Keratinocyte (primary cell): ENCODE results near the gene EZH2. TPM values are rescaled to one million over a fixed set of nuclear protein-coding genes. Genes with fewer than 3 reads are reported as not detected.

Source experiments
- DNase-seq: peaks from one replicate; pipeline ENCODE4 v3.0.0-alpha.2; 2011; ENCODE audit warnings: low read depth, missing footprints, low spot score
- FAIRE-seq: peaks from 2 replicates; lab custom pipeline; 2011; peaks lifted over from hg19 to GRCh38; lab: Jason Lieb, UNC
- H2AFZ ChIP-seq: 2 replicates; pipeline ENCODE4 v1.6.0; 2012; ENCODE audit warnings: low read length, control low read depth, inconsistent platforms; ENCODE audit not compliant: control insufficient read depth
- H3K27ac ChIP-seq: 2 replicates; pipeline ENCODE4 v1.5.1; 2011; ENCODE audit warnings: low read length; ENCODE audit not compliant: control insufficient read depth, insufficient read depth
- H3K27me3 ChIP-seq: 3 replicates; pipeline ENCODE4 v1.6.0; 2011; ENCODE audit warnings: low read length; ENCODE audit not compliant: control insufficient read depth, insufficient read depth; ENCODE audit errors: extremely low read depth
- H3K36me3 ChIP-seq, 2 experiments: 2 replicates in 1 of 2; 3 replicates in 1 of 2; pipeline ENCODE4 v1.5.1; 2011; ENCODE audit warnings: low read length in 2 of 2, mild to moderate bottlenecking in 1 of 2; ENCODE audit not compliant: control insufficient read depth in 2 of 2, insufficient read depth in 2 of 2; ENCODE audit errors: extremely low read depth in 1 of 2
- H3K4me1 ChIP-seq: 3 replicates; pipeline ENCODE4 v1.5.1; 2011; ENCODE audit warnings: low read length; ENCODE audit not compliant: control insufficient read depth, insufficient read depth; ENCODE audit errors: extremely low read depth
- H3K4me2 ChIP-seq: 3 replicates; pipeline ENCODE4 v1.6.0; 2011; ENCODE audit warnings: low read depth, low read length; ENCODE audit not compliant: control insufficient read depth, insufficient read depth; ENCODE audit errors: extremely low read depth
- H3K4me3 ChIP-seq, 3 experiments: fragments of 200-600 bp in 1 of 3; sonication (generic) in 1 of 3; 2 replicates in 2 of 3; 3 replicates in 1 of 3; pipeline ENCODE4 v1.5.1; 2011 to 2016; ENCODE audit warnings: low read length in 3 of 3, mild to moderate bottlenecking in 3 of 3, control low read depth in 2 of 3, inconsistent platforms in 1 of 3, low read depth in 1 of 3, mixed read lengths in 1 of 3, mixed run types in 1 of 3, moderate library complexity in 1 of 3; ENCODE audit not compliant: control insufficient read depth in 2 of 3, insufficient read depth in 2 of 3; ENCODE audit errors: extremely low read depth in 1 of 3
- H3K79me2 ChIP-seq: 2 replicates; pipeline ENCODE4 v1.6.0; 2012; ENCODE audit warnings: low read length; ENCODE audit not compliant: control insufficient read depth, insufficient read depth
- H3K9ac ChIP-seq: 3 replicates; pipeline ENCODE4 v1.6.0; 2011; ENCODE audit warnings: low read length; ENCODE audit not compliant: control insufficient read depth, insufficient read depth; ENCODE audit errors: extremely low read depth
- H3K9me1 ChIP-seq: 3 replicates; pipeline ENCODE4 v1.6.0; 2011; ENCODE audit warnings: low read length; ENCODE audit not compliant: control insufficient read depth, insufficient read depth; ENCODE audit errors: extremely low read depth
- H3K9me3 ChIP-seq: 2 replicates; pipeline ENCODE4 v1.5.1; 2012; ENCODE audit warnings: low read depth, low read length; ENCODE audit not compliant: control insufficient read depth
- H4K20me1 ChIP-seq: 3 replicates; pipeline ENCODE4 v1.6.0; 2011; ENCODE audit warnings: low read length; ENCODE audit not compliant: control insufficient read depth, insufficient read depth; ENCODE audit errors: extremely low read depth
- EZH2 ChIP-seq: IDR thresholded peaks from one replicate; pipeline ENCODE4 v1.6.1; 2012; ENCODE audit warnings: inconsistent platforms, mild to moderate bottlenecking, low read length, moderate library complexity
- dilution Hi-C: fragments of 300-500 bp; cut with MboI; formaldehyde crosslinking; loops from one replicate; pipeline ENCODE4 v1.7.0; 2020; ENCODE audit warnings: low sequenced_read_pairs; ENCODE audit not compliant: extremely low pct_ligation_motif_present
- polyA plus RNA-seq, 5 experiments: library from polyadenylated mRNA; depleted of rRNA in 3 of 5; stranded (reverse) in 3 of 5; stranded (forward) in 1 of 5; unstranded in 1 of 5; fragments of >200 nt; gene quantifications; 1 replicate in 1 of 5; 2 replicates in 3 of 5; 3 replicates in 1 of 5; pipeline versions ENCODE4 v1.2.1 to v1.2.3, GENCODE V29; 2011 to 2012; ENCODE audit warnings: missing spikeins in 2 of 5, low read depth in 1 of 5, low replicate concordance in 1 of 5
- TF ChIP-seq, protein P1 (sequence below), 3 experiments: IDR thresholded peaks in 1 of 3; conservative IDR thresholded peaks in 1 of 3; optimal IDR thresholded peaks in 1 of 3; 2 replicates in 2 of 3; 3 replicates in 1 of 3; pipeline versions ENCODE3 to v1.5.1; 2011; ENCODE audit warnings: low read length in 3 of 3, mild to moderate bottlenecking in 3 of 3, moderate library complexity in 2 of 3, control low read depth in 1 of 3, inconsistent platforms in 1 of 3; ENCODE audit not compliant: insufficient read depth in 2 of 3; ENCODE audit errors: extremely low read depth in 1 of 3

The EZH2 gene
- polyA plus RNA-seq, 1 donor (not counting 4 experiments of a cell fraction or from before 2014, with no cell fraction given): 16.0 TPM

DNA sequence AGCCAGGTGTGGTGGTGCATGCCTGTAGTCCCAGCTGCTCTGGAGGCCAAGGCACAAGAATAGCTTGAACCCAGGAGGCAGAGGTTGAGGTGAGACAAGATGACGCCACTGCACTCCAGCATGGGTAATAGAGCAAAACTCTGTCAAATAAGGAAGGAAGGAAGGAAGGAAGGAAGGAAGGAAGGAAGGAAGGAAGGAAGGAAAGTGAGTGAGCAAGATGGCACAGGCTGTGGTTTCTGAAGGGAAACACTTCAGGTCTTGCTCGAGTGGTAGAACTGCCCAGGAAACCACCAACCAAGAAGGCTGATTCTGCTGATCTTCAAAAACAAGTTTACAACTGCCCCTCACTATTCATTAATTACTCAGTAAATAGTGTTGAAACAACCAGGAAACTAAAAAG, 45.2 kb downstream of the EZH2 start:
- H2AFZ ChIP-seq: no peak overlapping the region
- dilution Hi-C loops: no loop called here
- H3K79me2 ChIP-seq: peaks cover 6% of the 10 kb centered on the region
- DNase-seq: no peak
- no peak overlapping the region for H3K4me2 ChIP-seq
- H3K4me1 ChIP-seq: peaks cover 3% of the 10 kb centered on the region
- FAIRE-seq: no peak
- no peak overlapping the region for H3K27ac ChIP-seq
- H3K9me1 ChIP-seq: no peaks in the 10 kb centered on the region
- H3K9me3 ChIP-seq: no peaks in the 10 kb centered on the region
- no peak overlapping the region for H3K9ac ChIP-seq
- H3K36me3 ChIP-seq: peaks cover 0 to 5% of the 10 kb centered on the region in 2 experiments
- TF ChIP-seq, protein P1, sequence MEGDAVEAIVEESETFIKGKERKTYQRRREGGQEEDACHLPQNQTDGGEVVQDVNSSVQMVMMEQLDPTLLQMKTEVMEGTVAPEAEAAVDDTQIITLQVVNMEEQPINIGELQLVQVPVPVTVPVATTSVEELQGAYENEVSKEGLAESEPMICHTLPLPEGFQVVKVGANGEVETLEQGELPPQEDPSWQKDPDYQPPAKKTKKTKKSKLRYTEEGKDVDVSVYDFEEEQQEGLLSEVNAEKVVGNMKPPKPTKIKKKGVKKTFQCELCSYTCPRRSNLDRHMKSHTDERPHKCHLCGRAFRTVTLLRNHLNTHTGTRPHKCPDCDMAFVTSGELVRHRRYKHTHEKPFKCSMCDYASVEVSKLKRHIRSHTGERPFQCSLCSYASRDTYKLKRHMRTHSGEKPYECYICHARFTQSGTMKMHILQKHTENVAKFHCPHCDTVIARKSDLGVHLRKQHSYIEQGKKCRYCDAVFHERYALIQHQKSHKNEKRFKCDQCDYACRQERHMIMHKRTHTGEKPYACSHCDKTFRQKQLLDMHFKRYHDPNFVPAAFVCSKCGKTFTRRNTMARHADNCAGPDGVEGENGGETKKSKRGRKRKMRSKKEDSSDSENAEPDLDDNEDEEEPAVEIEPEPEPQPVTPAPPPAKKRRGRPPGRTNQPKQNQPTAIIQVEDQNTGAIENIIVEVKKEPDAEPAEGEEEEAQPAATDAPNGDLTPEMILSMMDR (optimal IDR thresholded peaks at IDR 0.05 in 1 of 3, IDR thresholded peaks at IDR 0.05 in 1 of 3, conservative IDR thresholded peaks at IDR 0.05 in 1 of 3; ENCODE audit: extremely low read depth in 1 of 3, insufficient read depth in 2 of 3, low read length in 3 of 3): no peak
- no peak for TF ChIP-seq EZH2
- no peak overlapping the region for H3K4me3 ChIP-seq
- no peaks in the 10 kb centered on the region for H4K20me1 ChIP-seq
- no peaks in the 10 kb centered on the region for H3K27me3 ChIP-seq

DNA sequence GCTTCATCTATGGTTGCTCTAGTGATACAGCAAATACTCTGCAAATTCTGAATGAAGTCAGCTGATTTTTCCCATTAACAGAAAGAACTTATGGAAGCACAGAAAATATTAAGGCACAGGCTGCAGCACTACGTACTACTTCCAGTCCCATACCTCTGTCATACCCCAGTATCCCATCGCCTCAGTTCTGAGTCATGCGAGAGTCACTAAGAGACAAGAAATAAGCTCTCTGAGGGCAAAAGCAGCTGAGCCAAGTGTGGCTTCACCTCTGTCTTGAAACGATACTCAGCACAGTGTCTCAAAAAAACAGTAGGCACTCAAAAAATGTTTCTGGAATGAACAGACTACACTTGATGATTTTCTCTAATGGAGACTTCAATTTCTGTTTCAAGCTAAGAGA, 48.2 kb downstream of the EZH2 start:
- Histone ChIP-seq H3K27ac (no peak overlapping the region), H4K20me1 (no peaks in the 10 kb centered on the region), H3K4me1 (peaks cover 3% of the 10 kb centered on the region), H3K4me2 (no peak overlapping the region), H3K27me3 (no peaks in the 10 kb centered on the region), H3K79me2 (peaks cover 7% of the 10 kb centered on the region), H2AFZ (no peak overlapping the region), H3K4me3 (no peak overlapping the region), H3K9me1 (no peaks in the 10 kb centered on the region), H3K9me3 (no peaks in the 10 kb centered on the region), H3K36me3 (peaks cover 0 to 3% of the 10 kb centered on the region in 2 experiments), H3K9ac (no peak overlapping the region)
- FAIRE-seq (no peak), DNase-seq (no peak)
- dilution Hi-C loops: no loop called here
- TF ChIP-seq EZH2: no peak
- TF ChIP-seq, protein P1 (optimal IDR thresholded peaks at IDR 0.05 in 1 of 3, IDR thresholded peaks at IDR 0.05 in 1 of 3, conservative IDR thresholded peaks at IDR 0.05 in 1 of 3; ENCODE audit: extremely low read depth in 1 of 3, insufficient read depth in 2 of 3, low read length in 3 of 3): no peak
